OCI-LY7 (cell line): ENCODE measurements around the gene YARS2.

Experiments
- CTCF ChIP-seq: fragments of 200-600 bp; sonication (generic); conservative IDR thresholded peaks from 2 replicates; pipeline ENCODE4 v1.5.1; 2014; ENCODE audit warnings: mild to moderate bottlenecking, antibody characterized with exemption, low read length, moderate library complexity, mixed read lengths
- EZH2phosphoT487 ChIP-seq: fragments of 200-600 bp; sonication (generic); IDR thresholded peaks from 2 replicates; pipeline ENCODE4 v1.6.1; 2018; ENCODE audit warnings: low read depth, borderline replicate concordance, mild to moderate bottlenecking, mixed run types, antibody characterized with exemption, low read length, moderate library complexity, mixed read lengths

GRCh38 chr12:32754111-32754510 lies 1.6 kb downstream of the YARS2 start:
- no peak for TF ChIP-seq CTCF
- no peak for TF ChIP-seq EZH2phosphoT487
